ENCODE results near the gene ZNF653. TPM values are rescaled to one million over a fixed set of nuclear protein-coding genes. Genes with fewer than 3 reads are reported as not detected.

Gene ZNF653
- total RNA-seq, 2 experiments from 2014 or later = 7.4 to 7.5 TPM

- Mint-ChIP-seq H3K27me3 (no peaks in the 10 kb centered on the region), H3K4me3 (peak overlapping the region; percentile 45), H3K27ac (no peak overlapping the region), H3K36me3 (ENCODE audit: low read depth) (peaks cover 15% of the 10 kb centered on the region), H3K9me3 (no peaks in the 10 kb centered on the region), H3K4me1 (ENCODE audit: low read depth) (peaks cover 27% of the 10 kb centered on the region)
- no peak overlapping the region for H3K4me3 ChIP-seq (ENCODE audit: low read length)
- intact Hi-C loops (cut with DNase I, micrococcal nuclease) = no loop called here
- H3K9me3 ChIP-seq (ENCODE audit: control insufficient read depth in 1 of 2, insufficient read depth in 1 of 2, low read length in 2 of 2) = no peaks in the 10 kb centered on the region
- TF ChIP-seq CTCF (IDR thresholded peaks at IDR 0.05) = no peak
- ChIA-PET CTCF (no interaction called here), POLR2A (no interaction called here)
- no peak overlapping the region for H3K27ac ChIP-seq (ENCODE audit: low read depth in 1 of 2, low read length in 2 of 2)
- H3K36me3 ChIP-seq (ENCODE audit: insufficient read depth, low read length) = peaks cover 10% of the 10 kb centered on the region
- H3K4me1 ChIP-seq (ENCODE audit: insufficient read depth, low read length) = peaks cover 19% of the 10 kb centered on the region
- no peaks in the 10 kb centered on the region for H3K27me3 ChIP-seq (ENCODE audit: control insufficient read depth in 1 of 2, insufficient read depth in 2 of 2, low read length in 2 of 2)
- ATAC-seq (ENCODE audit: poor library complexity) = no peak
- peak in 6 of 14 experiments; percentile 11 to 73 (median 29) for DNase-seq
Measured at GRCh38 chr19:11530432-11530831, 24.8 kb upstream of the ZNF653 start.

GRCh38 chr19:11528551-11529341 is 23.1 kb upstream of the ZNF653 start, which contains the start of gene ECSIT:
Gene ECSIT, minus strand, starts transcription at chr19:11529134. Its CDS starts 9,964 bp downstream, at chr19:11519170.
- no peak for TF ChIP-seq CTCF (IDR thresholded peaks at IDR 0.05)
- DNase-seq (peak; percentile 85 to 96 (median 88)), ATAC-seq (ENCODE audit: poor library complexity) (peak; percentile 99)
- H3K27ac ChIP-seq (ENCODE audit: low read depth in 1 of 2, low read length in 2 of 2) = peak within 1 kb of the TSS; percentile 71 to 78
- H3K36me3 ChIP-seq (ENCODE audit: insufficient read depth, low read length) = peaks cover 17% of the 10 kb centered on the region
- Mint-ChIP-seq H3K4me3 (peak within 1 kb of the TSS; percentile 97), H3K27ac (peak within 1 kb of the TSS; percentile 93), H3K36me3 (ENCODE audit: low read depth) (peaks cover 15% of the 10 kb centered on the region), H3K27me3 (no peaks in the 10 kb centered on the region), H3K9me3 (no peaks in the 10 kb centered on the region), H3K4me1 (ENCODE audit: low read depth) (peaks cover 20% of the 10 kb centered on the region)
- ChIA-PET POLR2A (interaction anchor here (0.6 to 1.8 kb wide), 13 partner anchors 10 to 182 kb away, joined by 3 to 10 read pairs (median 4); partner anchors contain the start of genes CCDC159, ELOF1, PRKCSH and SWSAP1), CTCF (interaction anchor here (0.6 to 1.6 kb wide), 4 partner anchors 8 to 148 kb away, joined by 3 to 5 read pairs (median 4); partner anchors contain the start of gene ELOF1)
- H3K4me1 ChIP-seq (ENCODE audit: insufficient read depth, low read length) = peaks cover 19% of the 10 kb centered on the region
- H3K27me3 ChIP-seq (ENCODE audit: control insufficient read depth in 1 of 2, insufficient read depth in 2 of 2, low read length in 2 of 2) = no peaks in the 10 kb centered on the region
- no peaks in the 10 kb centered on the region for H3K9me3 ChIP-seq (ENCODE audit: control insufficient read depth in 1 of 2, insufficient read depth in 1 of 2, low read length in 2 of 2)
- H3K4me3 ChIP-seq (ENCODE audit: low read length) = peak within 1 kb of the TSS; percentile 70
- intact Hi-C loops (cut with DNase I, micrococcal nuclease) = loop anchor here (2.0 kb wide), 1 partner anchor 30 kb away; the partner anchor contains the start of gene ELOF1 (in 2 of the 2)

- peaks cover 26% of the 10 kb centered on the region for H3K36me3 ChIP-seq (ENCODE audit: insufficient read depth, low read length)
- no peaks in the 10 kb centered on the region for H3K9me3 ChIP-seq (ENCODE audit: control insufficient read depth in 1 of 2, insufficient read depth in 1 of 2, low read length in 2 of 2)
- no peak overlapping the region for H3K27ac ChIP-seq (ENCODE audit: low read depth in 1 of 2, low read length in 2 of 2)
- DNase-seq (no peak), ATAC-seq (ENCODE audit: poor library complexity) (no peak)
- H3K27me3 ChIP-seq (ENCODE audit: control insufficient read depth in 1 of 2, insufficient read depth in 2 of 2, low read length in 2 of 2) = no peaks in the 10 kb centered on the region
- intact Hi-C loops (cut with DNase I, micrococcal nuclease) = no loop called here
- Mint-ChIP-seq H3K4me3 (no peak overlapping the region), H3K9me3 (no peaks in the 10 kb centered on the region), H3K4me1 (ENCODE audit: low read depth) (no peaks in the 10 kb centered on the region), H3K36me3 (ENCODE audit: low read depth) (peaks cover 52% of the 10 kb centered on the region), H3K27me3 (no peaks in the 10 kb centered on the region), H3K27ac (no peak overlapping the region)
- ChIA-PET CTCF (no interaction called here), POLR2A (interaction anchor here (0.9 kb wide), 1 partner anchor 9 kb away, joined by 3 read pairs; the partner anchor contains the start of gene ECSIT)
- H3K4me1 ChIP-seq (ENCODE audit: insufficient read depth, low read length) = no peaks in the 10 kb centered on the region
- TF ChIP-seq CTCF (IDR thresholded peaks at IDR 0.05) = no peak
- no peak overlapping the region for H3K4me3 ChIP-seq (ENCODE audit: low read length)
Measured at GRCh38 chr19:11519138-11519537, 13.5 kb upstream of the ZNF653 start.

Measured in CD4-positive, alpha-beta T cell (primary cell).